GM10266 (cell line): ENCODE measurements around the gene ZNF576.

Experiments used
- DNase-seq: peaks from one replicate; pipeline ENCODE4 v3.0.0; 2012; ENCODE audit errors: extremely low spot score
- CTCF ChIP-seq: IDR thresholded peaks from 2 replicates; pipeline ENCODE4 v1.5.1; 2012; ENCODE audit warnings: mild to moderate bottlenecking, low read depth; ENCODE audit not compliant: control insufficient read depth, insufficient read depth; ENCODE audit errors: missing control alignments

The ZNF576 gene

GRCh38 chr19:43575156-43575950 is 21.0 kb upstream of the ZNF576 start, which contains the start of the genes PINLYP and XRCC1:
TSS of gene PINLYP (plus strand) at chr19:43575801. CDS start at chr19:43577192, 1,391 bp downstream.
TSS of gene XRCC1 (minus strand) at chr19:43575527. CDS start at chr19:43575458, 69 bp downstream.
- TF ChIP-seq CTCF: no peak
- DNase-seq: peak; percentile 96

GRCh38 chr19:43575955-43576878 is 20.2 kb upstream of the ZNF576 start:
- TF ChIP-seq CTCF: no peak
- DNase-seq: no peak

- no peak for TF ChIP-seq CTCF
- DNase-seq: no peak
Measured at GRCh38 chr19:43578787-43579186, 17.6 kb upstream of the ZNF576 start.

- TF ChIP-seq CTCF: no peak
- DNase-seq: no peak
Measured at GRCh38 chr19:43581467-43581866, 14.9 kb upstream of the ZNF576 start.

- TF ChIP-seq CTCF: no peak
- DNase-seq: no peak
Measured at GRCh38 chr19:43582495-43582894, 13.9 kb upstream of the ZNF576 start.

- no peak for DNase-seq
- TF ChIP-seq CTCF: no peak
Measured at GRCh38 chr19:43584484-43584883, 11.9 kb upstream of the ZNF576 start.
